ENCODE measurements around the gene FRMD8. TPM values are rescaled to one million over a fixed set of nuclear protein-coding genes. Genes with fewer than 3 reads are reported as not detected.

FRMD8 gene
- total and polyA plus RNA-seq, 2 experiments from 2014 or later: 7.0 to 35.4 TPM

DNA sequence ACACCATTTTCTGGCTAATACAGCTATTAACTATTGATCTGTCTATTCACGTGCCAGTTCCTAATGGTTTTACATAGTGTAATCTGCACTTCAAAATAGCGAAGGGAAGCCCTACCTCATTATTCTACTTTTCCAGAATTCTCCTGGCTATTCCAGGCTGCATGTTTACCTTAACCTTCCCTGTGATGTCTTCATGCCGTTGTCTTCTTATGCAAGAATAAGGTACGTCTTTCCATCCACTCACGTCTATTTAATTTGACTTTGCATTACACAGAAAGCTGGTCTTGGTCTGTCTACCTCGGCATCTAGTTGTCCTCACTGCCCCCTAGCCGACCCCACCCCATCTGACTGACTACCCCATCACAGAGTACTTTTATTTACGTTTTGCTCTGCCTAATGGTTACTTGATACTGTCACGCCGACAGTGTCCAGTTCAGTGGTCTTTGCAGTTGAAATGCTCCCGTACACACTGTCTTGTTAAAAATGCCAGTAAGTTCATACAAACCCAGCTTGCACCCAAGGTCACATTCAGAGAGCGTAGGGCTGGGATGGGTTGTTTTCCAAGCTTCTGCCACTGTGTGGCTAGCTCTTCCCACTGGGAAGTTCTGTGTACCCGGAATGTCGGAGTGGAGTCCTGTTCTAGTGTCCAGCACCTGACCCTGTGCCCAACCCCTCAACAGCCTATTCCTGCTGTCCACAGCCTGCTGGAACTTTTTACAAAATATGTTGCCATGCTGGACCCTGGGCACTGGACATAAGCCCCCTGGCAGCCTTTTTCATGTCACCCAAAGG, 51.2 kb downstream of the FRMD8 start:
- H2AFZ ChIP-seq: no peak overlapping the region
- H3K4me2 ChIP-seq: no peak overlapping the region
- H3K36me3 Mint-ChIP-seq (ENCODE audit: low read depth): no peaks in the 10 kb centered on the region
- TF ChIP-seq STAT1 (IDR thresholded peaks at IDR 0.05; ENCODE audit: unreplicated experiment): no peak
- TF ChIP-seq POLR2AphosphoS5 (IDR thresholded peaks at IDR 0.05; ENCODE audit: low read depth): no peak
- TF ChIP-seq, protein P1, sequence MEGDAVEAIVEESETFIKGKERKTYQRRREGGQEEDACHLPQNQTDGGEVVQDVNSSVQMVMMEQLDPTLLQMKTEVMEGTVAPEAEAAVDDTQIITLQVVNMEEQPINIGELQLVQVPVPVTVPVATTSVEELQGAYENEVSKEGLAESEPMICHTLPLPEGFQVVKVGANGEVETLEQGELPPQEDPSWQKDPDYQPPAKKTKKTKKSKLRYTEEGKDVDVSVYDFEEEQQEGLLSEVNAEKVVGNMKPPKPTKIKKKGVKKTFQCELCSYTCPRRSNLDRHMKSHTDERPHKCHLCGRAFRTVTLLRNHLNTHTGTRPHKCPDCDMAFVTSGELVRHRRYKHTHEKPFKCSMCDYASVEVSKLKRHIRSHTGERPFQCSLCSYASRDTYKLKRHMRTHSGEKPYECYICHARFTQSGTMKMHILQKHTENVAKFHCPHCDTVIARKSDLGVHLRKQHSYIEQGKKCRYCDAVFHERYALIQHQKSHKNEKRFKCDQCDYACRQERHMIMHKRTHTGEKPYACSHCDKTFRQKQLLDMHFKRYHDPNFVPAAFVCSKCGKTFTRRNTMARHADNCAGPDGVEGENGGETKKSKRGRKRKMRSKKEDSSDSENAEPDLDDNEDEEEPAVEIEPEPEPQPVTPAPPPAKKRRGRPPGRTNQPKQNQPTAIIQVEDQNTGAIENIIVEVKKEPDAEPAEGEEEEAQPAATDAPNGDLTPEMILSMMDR (conservative IDR thresholded peaks at IDR 0.05; ENCODE audit: low read depth in 2 of 2): no peak
- TF ChIP-seq EZH2phosphoT487 (IDR thresholded peaks at IDR 0.05; ENCODE audit: unreplicated experiment): no peak
- TF ChIP-seq CREB1 (CRISPR knock-in tag; IDR thresholded peaks at IDR 0.05; ENCODE audit: low read depth): no peak
- TF ChIP-seq, protein P2, sequence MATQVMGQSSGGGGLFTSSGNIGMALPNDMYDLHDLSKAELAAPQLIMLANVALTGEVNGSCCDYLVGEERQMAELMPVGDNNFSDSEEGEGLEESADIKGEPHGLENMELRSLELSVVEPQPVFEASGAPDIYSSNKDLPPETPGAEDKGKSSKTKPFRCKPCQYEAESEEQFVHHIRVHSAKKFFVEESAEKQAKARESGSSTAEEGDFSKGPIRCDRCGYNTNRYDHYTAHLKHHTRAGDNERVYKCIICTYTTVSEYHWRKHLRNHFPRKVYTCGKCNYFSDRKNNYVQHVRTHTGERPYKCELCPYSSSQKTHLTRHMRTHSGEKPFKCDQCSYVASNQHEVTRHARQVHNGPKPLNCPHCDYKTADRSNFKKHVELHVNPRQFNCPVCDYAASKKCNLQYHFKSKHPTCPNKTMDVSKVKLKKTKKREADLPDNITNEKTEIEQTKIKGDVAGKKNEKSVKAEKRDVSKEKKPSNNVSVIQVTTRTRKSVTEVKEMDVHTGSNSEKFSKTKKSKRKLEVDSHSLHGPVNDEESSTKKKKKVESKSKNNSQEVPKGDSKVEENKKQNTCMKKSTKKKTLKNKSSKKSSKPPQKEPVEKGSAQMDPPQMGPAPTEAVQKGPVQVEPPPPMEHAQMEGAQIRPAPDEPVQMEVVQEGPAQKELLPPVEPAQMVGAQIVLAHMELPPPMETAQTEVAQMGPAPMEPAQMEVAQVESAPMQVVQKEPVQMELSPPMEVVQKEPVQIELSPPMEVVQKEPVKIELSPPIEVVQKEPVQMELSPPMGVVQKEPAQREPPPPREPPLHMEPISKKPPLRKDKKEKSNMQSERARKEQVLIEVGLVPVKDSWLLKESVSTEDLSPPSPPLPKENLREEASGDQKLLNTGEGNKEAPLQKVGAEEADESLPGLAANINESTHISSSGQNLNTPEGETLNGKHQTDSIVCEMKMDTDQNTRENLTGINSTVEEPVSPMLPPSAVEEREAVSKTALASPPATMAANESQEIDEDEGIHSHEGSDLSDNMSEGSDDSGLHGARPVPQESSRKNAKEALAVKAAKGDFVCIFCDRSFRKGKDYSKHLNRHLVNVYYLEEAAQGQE (IDR thresholded peaks at IDR 0.05; ENCODE audit: unreplicated experiment): no peak
- no peak for TF ChIP-seq EZH2 (IDR thresholded peaks at IDR 0.05; ENCODE audit: low read depth, unreplicated experiment)
- no peak overlapping the region for H3K4me3 ChIP-seq
- H3K79me2 ChIP-seq (replicated peaks; ENCODE audit: insufficient read depth): no peaks in the 10 kb centered on the region
- no peak for DNase-seq (ENCODE audit: low spot score)
- no peaks in the 10 kb centered on the region for H3K9me3 Mint-ChIP-seq
- no peak overlapping the region for H3K4me3 Mint-ChIP-seq
- ATAC-seq: no peak
- no peaks in the 10 kb centered on the region for H3K4me1 ChIP-seq (ENCODE audit: insufficient read depth)
- no peaks in the 10 kb centered on the region; the same call in 1 of the 2 replicates for H4K20me1 ChIP-seq (replicated peaks; ENCODE audit: insufficient read depth)
- no peak overlapping the region for H3K27ac ChIP-seq (ENCODE audit: low read depth)
- no peak overlapping the region for H3K27ac Mint-ChIP-seq
- no peaks in the 10 kb centered on the region for H3K27me3 ChIP-seq (ENCODE audit: insufficient read depth)
- 0 out of 2 replicates have a peak, but pooled peaks cover 3% of the 10 kb centered on the region for H3F3A ChIP-seq (replicated peaks; ENCODE audit: low read depth)
- H3K36me3 ChIP-seq (ENCODE audit: insufficient read depth): no peaks in the 10 kb centered on the region
- H3K4me1 Mint-ChIP-seq: peaks cover 2% of the 10 kb centered on the region; the same call in 2 of the 3 replicates
- no peaks in the 10 kb centered on the region for H3K9me2 ChIP-seq (ENCODE audit: insufficient read depth)
- H3K27me3 Mint-ChIP-seq (ENCODE audit: insufficient read depth, low read depth, poor library complexity): peaks cover 7% of the 10 kb centered on the region
